ENCODE results near the gene DAND5.

Gene DAND5

GRCh38 chr19:13023656-13024055 lies 54.3 kb downstream of the DAND5 start:
- peak overlapping the region; percentile 99 for H3K27ac ChIP-seq
- TF ChIP-seq CTCF (IDR thresholded peaks at IDR 0.05) (no peak), ZFX (IDR thresholded peaks at IDR 0.05; ENCODE audit: borderline replicate concordance) (no peak)
